ENCODE results near the gene ATXN7L3B.

Gene ATXN7L3B

GRCh38 chr12:74551291-74551690 is 13.7 kb downstream of the ATXN7L3B start:
- no peak for DNase-seq (ENCODE audit: low read depth, low spot score)

GRCh38 chr12:74552201-74552600 is 14.6 kb downstream of the ATXN7L3B start:
- no peak for DNase-seq (ENCODE audit: low read depth, low spot score)

- no peak for DNase-seq (ENCODE audit: low read depth, low spot score)
These were observed 22.1 kb downstream of the ATXN7L3B start for GRCh38 chr12:74559728-74560127.

- no peak for DNase-seq (ENCODE audit: low read depth, low spot score)
These were observed 26.3 kb downstream of the ATXN7L3B start for GRCh38 chr12:74563927-74564326.

GRCh38 chr12:74578486-74578885 is 40.9 kb downstream of the ATXN7L3B start:
- DNase-seq (ENCODE audit: low read depth, low spot score), result no peak

GRCh38 chr12:74579446-74579845 is 41.8 kb downstream of the ATXN7L3B start:
- no peak for DNase-seq (ENCODE audit: low read depth, low spot score)

- no peak for DNase-seq (ENCODE audit: low read depth, low spot score)
These were observed 42.3 kb downstream of the ATXN7L3B start for GRCh38 chr12:74579981-74580380.

- DNase-seq (ENCODE audit: low read depth, low spot score), result no peak
These were observed 43.8 kb downstream of the ATXN7L3B start for GRCh38 chr12:74581439-74581838.

- no peak for DNase-seq (ENCODE audit: low read depth, low spot score)
These were observed 46.9 kb downstream of the ATXN7L3B start for GRCh38 chr12:74584483-74585062.

- no peak for DNase-seq (ENCODE audit: low read depth, low spot score)
These were observed 48.6 kb downstream of the ATXN7L3B start for GRCh38 chr12:74586251-74586650.

Data from iPS DF 19.7 (cell line).